HEK293 (cell line): ENCODE measurements around the gene RRBP1.

ENCODE experiments used
- CTCF ChIA-PET: fragments of 350-600 bp; formaldehyde crosslinking; extraction: SDS; loops from one replicate; lab custom pipeline; 2021; ENCODE audit warnings: antibody characterized with exemption; lab: Yijun Ruan, JAX
- POLR2A ChIA-PET: fragments of 300-600 bp; formaldehyde crosslinking; extraction: SDS; loops from one replicate; lab custom pipeline; 2020; ENCODE audit warnings: antibody characterized with exemption, inconsistent platforms; lab: Yijun Ruan, JAX
- H3K27ac ChIP-seq: fragments of 200-500 bp; sonication (Bioruptor generic); 2 replicates; pipeline ENCODE4 v1.5.1; 2014; ENCODE audit warnings: low read depth, low read length, control low read depth, inconsistent platforms; ENCODE audit errors: extremely low read depth
- H3K36me3 ChIP-seq, 2 experiments: fragments of 200-500 bp in 1 of 2; sonication (Bioruptor generic) in 1 of 2; 1 replicate in 1 of 2; 2 replicates in 1 of 2; pipeline ENCODE4 v1.5.1; 2014 to 2017; ENCODE audit warnings: inconsistent platforms in 2 of 2, low read length in 2 of 2; ENCODE audit not compliant: control insufficient read depth in 2 of 2, insufficient read depth in 1 of 2
- H3K4me1 ChIP-seq: fragments of 200-500 bp; sonication (Bioruptor generic); 2 replicates; pipeline ENCODE4 v1.5.1; 2014; ENCODE audit warnings: mild to moderate bottlenecking, low read length, inconsistent platforms; ENCODE audit not compliant: control insufficient read depth, insufficient read depth
- H3K4me3 ChIP-seq: 2 replicates; pipeline ENCODE4 v1.5.1; 2011; ENCODE audit warnings: low read depth, mild to moderate bottlenecking, control low read depth, low read length, moderate library complexity
- H3K9me3 ChIP-seq: fragments of 200-500 bp; sonication (Bioruptor generic); 2 replicates; pipeline ENCODE4 v1.5.1; 2014; ENCODE audit warnings: low read depth, low read length, inconsistent platforms; ENCODE audit not compliant: control insufficient read depth, insufficient read depth
- KLF16 ChIP-seq: fragments of 450-650 bp; formaldehyde crosslinking; IDR thresholded peaks from 2 replicates; pipeline ENCODE4 v1.5.1; 2017; ENCODE audit warnings: missing biosample characterization, missing genetic modification characterization
- MYNN ChIP-seq: fragments of 450-650 bp; formaldehyde crosslinking; IDR thresholded peaks from 2 replicates; pipeline ENCODE4 v1.5.1; 2016; ENCODE audit warnings: missing biosample characterization, missing genetic modification characterization, borderline replicate concordance
- OSR2 ChIP-seq: fragments of 450-650 bp; formaldehyde crosslinking; IDR thresholded peaks from 2 replicates; pipeline ENCODE4 v1.5.1; 2016; ENCODE audit warnings: missing biosample characterization, missing genetic modification characterization
- REPIN1 ChIP-seq: fragments of 450-650 bp; formaldehyde crosslinking; IDR thresholded peaks from 2 replicates; pipeline ENCODE4 v1.5.1; 2017; ENCODE audit warnings: missing biosample characterization, missing genetic modification characterization, low read depth
- YY2 ChIP-seq: fragments of 450-650 bp; formaldehyde crosslinking; IDR thresholded peaks from 2 replicates; pipeline ENCODE4 v1.5.1; 2016; ENCODE audit warnings: missing biosample characterization, missing genetic modification characterization
- ZBTB48 ChIP-seq: fragments of 450-650 bp; formaldehyde crosslinking; IDR thresholded peaks from 2 replicates; pipeline ENCODE4 v1.5.1; 2016; ENCODE audit warnings: missing biosample characterization, missing genetic modification characterization
- ZBTB7A ChIP-seq: fragments of 450-650 bp; formaldehyde crosslinking; IDR thresholded peaks from 2 replicates; pipeline ENCODE4 v1.5.1; 2016; ENCODE audit warnings: low read depth, missing biosample characterization, missing genetic modification characterization
- ZNF10 ChIP-seq: fragments of 450-650 bp; formaldehyde crosslinking; IDR thresholded peaks from 2 replicates; pipeline ENCODE4 v1.5.1; 2017; ENCODE audit warnings: missing biosample characterization, missing genetic modification characterization
- ZNF140 ChIP-seq: fragments of 450-650 bp; formaldehyde crosslinking; IDR thresholded peaks from 2 replicates; pipeline ENCODE4 v1.5.1; 2016; ENCODE audit warnings: missing biosample characterization, missing genetic modification characterization
- ZNF239 ChIP-seq: fragments of 450-650 bp; formaldehyde crosslinking; IDR thresholded peaks from 2 replicates; pipeline ENCODE4 v1.5.1; 2016; ENCODE audit warnings: missing biosample characterization, missing genetic modification characterization
- ZNF354C ChIP-seq: fragments of 450-650 bp; formaldehyde crosslinking; IDR thresholded peaks from 2 replicates; pipeline ENCODE4 v1.5.1; 2016; ENCODE audit warnings: missing biosample characterization, missing genetic modification characterization, low read depth, borderline replicate concordance
- ZNF416 ChIP-seq: fragments of 450-650 bp; formaldehyde crosslinking; IDR thresholded peaks from 2 replicates; pipeline ENCODE4 v1.5.1; 2016; ENCODE audit warnings: missing biosample characterization, missing genetic modification characterization
- ZNF621 ChIP-seq: fragments of 450-650 bp; formaldehyde crosslinking; IDR thresholded peaks from 2 replicates; pipeline ENCODE4 v1.5.1; 2017; ENCODE audit warnings: missing biosample characterization, missing genetic modification characterization
- ZNF654 ChIP-seq: fragments of 450-650 bp; formaldehyde crosslinking; IDR thresholded peaks from 2 replicates; pipeline ENCODE4 v1.5.1; 2016; ENCODE audit warnings: low read depth, missing biosample characterization, missing genetic modification characterization
- ZNF707 ChIP-seq: fragments of 450-650 bp; formaldehyde crosslinking; IDR thresholded peaks from 2 replicates; pipeline ENCODE4 v1.5.1; 2016; ENCODE audit warnings: missing biosample characterization, missing genetic modification characterization
- ZNF777 ChIP-seq: fragments of 450-650 bp; formaldehyde crosslinking; IDR thresholded peaks from 2 replicates; pipeline ENCODE4 v1.5.1; 2017; ENCODE audit warnings: missing biosample characterization, missing genetic modification characterization, borderline replicate concordance
- TF ChIP-seq, protein P1 (sequence below): fragments of 450-650 bp; formaldehyde crosslinking; IDR thresholded peaks from 2 replicates; pipeline ENCODE4 v1.5.1; 2016; ENCODE audit warnings: missing biosample characterization, missing genetic modification characterization
- TF ChIP-seq, protein P2 (sequence below): fragments of 450-650 bp; formaldehyde crosslinking; IDR thresholded peaks from 2 replicates; pipeline ENCODE4 v1.5.1; 2017; ENCODE audit warnings: missing biosample characterization, missing genetic modification characterization
- TF ChIP-seq, protein P3 (sequence below): fragments of 450-650 bp; formaldehyde crosslinking; IDR thresholded peaks from 2 replicates; pipeline ENCODE4 v1.5.1; 2016; ENCODE audit warnings: missing biosample characterization, missing genetic modification characterization

Gene RRBP1

DNA sequence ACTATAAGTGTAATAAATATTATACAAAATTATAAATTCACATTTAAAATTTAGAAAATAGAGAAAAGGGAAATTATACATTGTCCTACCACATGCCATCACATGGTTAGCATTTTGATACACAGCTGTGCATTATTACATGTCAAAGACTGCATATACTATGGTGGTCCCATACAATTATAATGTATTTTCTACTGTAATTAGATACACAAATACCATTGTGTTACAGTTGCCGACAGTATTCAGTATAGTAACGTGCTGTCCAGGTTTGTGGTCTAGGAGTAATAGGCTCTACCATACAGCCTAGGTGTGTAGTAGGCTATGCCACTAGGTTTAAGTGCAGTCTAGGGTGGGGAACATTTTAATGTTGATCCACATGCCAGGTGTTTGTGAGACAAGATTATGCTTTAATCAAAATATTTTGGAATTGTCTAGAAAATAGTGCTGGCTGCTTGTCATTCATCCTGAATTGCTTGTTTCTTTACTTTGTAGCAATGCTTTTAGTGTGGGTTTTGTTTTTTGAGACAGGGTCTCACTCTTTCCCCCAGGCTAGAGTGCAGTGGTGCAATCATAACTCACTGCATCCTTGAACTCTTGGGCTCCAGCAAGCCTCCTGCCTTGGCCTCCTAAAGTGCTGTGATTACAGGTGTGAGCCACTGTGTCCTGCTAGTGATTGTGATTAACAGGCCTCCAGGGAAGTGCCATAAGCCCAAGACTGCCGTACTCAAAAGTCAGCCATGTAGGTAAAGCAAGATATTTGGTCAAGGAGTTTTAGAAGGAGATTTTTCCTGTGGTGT lies 73.1 kb downstream of the RRBP1 start:
- CTCF ChIA-PET, result interaction anchor here (0.6 kb wide), 1 partner anchor 72 kb away, joined by 5 read pairs; no protein-coding TSS in a partner anchor
- POLR2A ChIA-PET, result interaction anchor here (0.6 kb wide), 1 partner anchor 76 kb away, joined by 5 read pairs; no protein-coding TSS in a partner anchor
- no peaks in the 10 kb centered on the region for H3K9me3 ChIP-seq
- no peak overlapping the region for H3K27ac ChIP-seq
- no peak for TF ChIP-seq ZBTB48 (tag by site-specific recombination)
- no peak for TF ChIP-seq OSR2 (tag by site-specific recombination)
- no peak for TF ChIP-seq ZNF777 (tag by site-specific recombination)
- no peak for TF ChIP-seq ZNF239
- no peak for TF ChIP-seq ZNF140 (tag by site-specific recombination)
- TF ChIP-seq, protein P1, sequence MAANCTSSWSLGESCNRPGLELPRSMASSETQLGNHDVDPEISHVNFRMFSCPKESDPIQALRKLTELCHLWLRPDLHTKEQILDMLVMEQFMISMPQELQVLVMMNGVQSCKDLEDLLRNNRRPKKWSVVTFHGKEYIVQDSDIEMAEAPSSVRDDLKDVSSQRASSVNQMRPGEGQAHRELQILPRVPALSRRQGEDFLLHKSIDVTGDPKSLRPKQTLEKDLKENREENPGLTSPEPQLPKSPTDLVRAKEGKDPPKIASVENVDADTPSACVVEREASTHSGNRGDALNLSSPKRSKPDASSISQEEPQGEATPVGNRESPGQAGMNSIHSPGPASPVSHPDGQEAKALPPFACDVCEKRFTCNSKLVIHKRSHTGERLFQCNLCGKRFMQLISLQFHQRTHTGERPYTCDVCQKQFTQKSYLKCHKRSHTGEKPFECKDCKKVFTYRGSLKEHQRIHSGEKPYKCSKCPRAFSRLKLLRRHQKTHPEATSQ (tag by site-specific recombination), result no peak
- TF ChIP-seq ZNF10 (tag by site-specific recombination), result no peak
- no peak for TF ChIP-seq ZNF707
- no peak for TF ChIP-seq ZBTB7A (tag by site-specific recombination)
- no peak overlapping the region for H3K4me3 ChIP-seq
- peaks cover 0 to 40% of the 10 kb centered on the region in 2 experiments; a peak in 2 of 3 replicates for H3K36me3 ChIP-seq
- no peaks in the 10 kb centered on the region for H3K4me1 ChIP-seq

DNA sequence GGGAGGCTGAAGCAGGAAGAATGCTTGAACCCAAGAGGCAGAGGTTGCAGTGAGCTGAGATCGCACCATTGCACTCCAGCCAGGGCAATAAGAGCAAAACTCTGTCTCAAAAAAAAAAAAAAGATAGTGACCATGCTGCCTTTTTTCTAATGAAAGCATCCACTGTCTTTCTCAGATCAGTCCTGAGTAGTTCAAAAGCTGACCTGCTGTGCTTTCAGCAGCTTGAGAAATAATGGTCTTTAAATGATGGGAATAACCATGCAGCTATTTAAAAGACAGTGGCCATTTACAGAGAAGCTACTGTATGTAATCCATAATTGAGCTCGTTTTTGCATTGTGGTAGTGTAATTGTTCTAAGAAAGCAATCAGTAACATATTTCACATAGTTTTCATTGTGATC lies 76.0 kb downstream of the RRBP1 start:
- POLR2A ChIA-PET, result interaction anchor here (1.7 kb wide), 1 partner anchor 36 kb away, joined by 6 read pairs; the partner anchor contains the start of gene DSTN
- TF ChIP-seq MYNN (tag by site-specific recombination) (no peak), KLF16 (no peak), ZNF416 (no peak), REPIN1 (tag by site-specific recombination) (no peak), ZNF621 (tag by site-specific recombination) (no peak)
- TF ChIP-seq, protein P2, sequence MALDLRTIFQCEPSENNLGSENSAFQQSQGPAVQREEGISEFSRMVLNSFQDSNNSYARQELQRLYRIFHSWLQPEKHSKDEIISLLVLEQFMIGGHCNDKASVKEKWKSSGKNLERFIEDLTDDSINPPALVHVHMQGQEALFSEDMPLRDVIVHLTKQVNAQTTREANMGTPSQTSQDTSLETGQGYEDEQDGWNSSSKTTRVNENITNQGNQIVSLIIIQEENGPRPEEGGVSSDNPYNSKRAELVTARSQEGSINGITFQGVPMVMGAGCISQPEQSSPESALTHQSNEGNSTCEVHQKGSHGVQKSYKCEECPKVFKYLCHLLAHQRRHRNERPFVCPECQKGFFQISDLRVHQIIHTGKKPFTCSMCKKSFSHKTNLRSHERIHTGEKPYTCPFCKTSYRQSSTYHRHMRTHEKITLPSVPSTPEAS (tag by site-specific recombination), result no peak
- TF ChIP-seq, protein P3, sequence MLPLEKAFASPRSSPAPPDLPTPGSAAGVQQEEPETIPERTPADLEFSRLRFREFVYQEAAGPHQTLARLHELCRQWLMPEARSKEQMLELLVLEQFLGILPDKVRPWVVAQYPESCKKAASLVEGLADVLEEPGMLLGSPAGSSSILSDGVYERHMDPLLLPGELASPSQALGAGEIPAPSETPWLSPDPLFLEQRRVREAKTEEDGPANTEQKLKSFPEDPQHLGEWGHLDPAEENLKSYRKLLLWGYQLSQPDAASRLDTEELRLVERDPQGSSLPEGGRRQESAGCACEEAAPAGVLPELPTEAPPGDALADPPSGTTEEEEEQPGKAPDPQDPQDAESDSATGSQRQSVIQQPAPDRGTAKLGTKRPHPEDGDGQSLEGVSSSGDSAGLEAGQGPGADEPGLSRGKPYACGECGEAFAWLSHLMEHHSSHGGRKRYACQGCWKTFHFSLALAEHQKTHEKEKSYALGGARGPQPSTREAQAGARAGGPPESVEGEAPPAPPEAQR (tag by site-specific recombination), result no peak
- Histone ChIP-seq H3K4me3 (no peak overlapping the region), H3K27ac (no peak overlapping the region), H3K36me3 (peaks cover 0 to 54% of the 10 kb centered on the region in 2 experiments; a peak in 2 of 3 replicates), H3K4me1 (no peaks in the 10 kb centered on the region), H3K9me3 (no peaks in the 10 kb centered on the region)
- CTCF ChIA-PET, result interaction anchor here (0.6 kb wide), 1 partner anchor 101 kb away, joined by 3 read pairs; no protein-coding TSS in a partner anchor

DNA sequence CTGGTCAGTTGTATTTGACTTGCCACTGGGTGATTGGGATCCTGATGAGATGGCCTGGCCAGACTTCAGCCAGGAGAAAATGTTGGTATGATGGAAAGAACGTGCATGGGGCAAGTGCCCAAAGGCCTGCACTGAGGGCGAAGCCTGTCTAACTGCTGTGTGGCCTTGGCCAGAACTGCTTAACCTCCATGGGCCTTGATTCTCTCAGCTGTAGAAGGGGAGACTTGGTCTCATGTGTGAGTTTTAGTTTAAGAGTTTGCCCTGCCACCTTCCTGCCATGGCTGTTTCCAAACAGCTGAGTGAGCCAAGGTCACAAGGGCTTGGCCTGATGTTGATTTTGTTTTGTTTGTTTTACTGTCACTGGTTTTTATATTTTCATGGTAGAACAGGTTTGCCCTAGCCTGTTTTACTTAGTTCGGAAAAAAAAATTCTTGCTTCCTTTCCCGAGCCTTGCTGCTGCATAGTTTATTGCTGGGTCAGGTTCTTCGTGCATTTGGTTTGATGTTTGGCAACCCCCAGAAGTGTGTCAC lies 76.8 kb downstream of the RRBP1 start:
- ChIA-PET POLR2A (interaction anchor here (1.7 kb wide), 1 partner anchor 35 kb away, joined by 6 read pairs; the partner anchor contains the start of gene DSTN), CTCF (interaction anchor here (0.6 to 1.3 kb wide), 2 partner anchors 8 to 292 kb away, joined by 3 to 4 read pairs; no protein-coding TSS in a partner anchor)
- TF ChIP-seq ZNF354C (tag by site-specific recombination) (no peak), YY2 (tag by site-specific recombination) (no peak), ZNF654 (tag by site-specific recombination) (no peak)
- H3K36me3 ChIP-seq, result peaks cover 0 to 48% of the 10 kb centered on the region in 2 experiments; a peak in 2 of 3 replicates
- no peaks in the 10 kb centered on the region for H3K9me3 ChIP-seq
- H3K4me1 ChIP-seq, result no peaks in the 10 kb centered on the region
- H3K4me3 ChIP-seq, result no peak overlapping the region
- no peak overlapping the region for H3K27ac ChIP-seq
